HEK293 (cell line): ENCODE measurements around the gene CXCR4.

Source experiments
- CTCF ChIA-PET: fragments of 350-600 bp; formaldehyde crosslinking; extraction: SDS; loops from one replicate; lab custom pipeline; 2021; ENCODE audit warnings: antibody characterized with exemption; lab: Yijun Ruan, JAX
- POLR2A ChIA-PET: fragments of 300-600 bp; formaldehyde crosslinking; extraction: SDS; loops from one replicate; lab custom pipeline; 2020; ENCODE audit warnings: antibody characterized with exemption, inconsistent platforms; lab: Yijun Ruan, JAX
- H3K27ac ChIP-seq: fragments of 200-500 bp; sonication (Bioruptor generic); 2 replicates; pipeline ENCODE4 v1.5.1; 2014; ENCODE audit warnings: low read depth, low read length, control low read depth, inconsistent platforms; ENCODE audit errors: extremely low read depth
- H3K36me3 ChIP-seq, 2 experiments: fragments of 200-500 bp in 1 of 2; sonication (Bioruptor generic) in 1 of 2; 1 replicate in 1 of 2; 2 replicates in 1 of 2; pipeline ENCODE4 v1.5.1; 2014 to 2017; ENCODE audit warnings: inconsistent platforms in 2 of 2, low read length in 2 of 2; ENCODE audit not compliant: control insufficient read depth in 2 of 2, insufficient read depth in 1 of 2
- H3K4me1 ChIP-seq: fragments of 200-500 bp; sonication (Bioruptor generic); 2 replicates; pipeline ENCODE4 v1.5.1; 2014; ENCODE audit warnings: mild to moderate bottlenecking, low read length, inconsistent platforms; ENCODE audit not compliant: control insufficient read depth, insufficient read depth
- H3K4me3 ChIP-seq: 2 replicates; pipeline ENCODE4 v1.5.1; 2011; ENCODE audit warnings: low read depth, mild to moderate bottlenecking, control low read depth, low read length, moderate library complexity
- H3K9me3 ChIP-seq: fragments of 200-500 bp; sonication (Bioruptor generic); 2 replicates; pipeline ENCODE4 v1.5.1; 2014; ENCODE audit warnings: low read depth, low read length, inconsistent platforms; ENCODE audit not compliant: control insufficient read depth, insufficient read depth
- GLIS1 ChIP-seq: fragments of 450-650 bp; formaldehyde crosslinking; IDR thresholded peaks from 2 replicates; pipeline ENCODE4 v1.5.1; 2016; ENCODE audit warnings: missing biosample characterization, missing genetic modification characterization
- HOXA7 ChIP-seq: sonication (generic); formaldehyde crosslinking; IDR thresholded peaks from 2 replicates; pipeline ENCODE4 v1.8.1; 2022; ENCODE audit warnings: missing genetic modification reagents, borderline replicate concordance
- KLF1 ChIP-seq: fragments of 450-650 bp; formaldehyde crosslinking; IDR thresholded peaks from 2 replicates; pipeline ENCODE4 v1.5.1; 2016; ENCODE audit warnings: missing biosample characterization, missing genetic modification characterization
- KLF8 ChIP-seq: fragments of 450-650 bp; formaldehyde crosslinking; IDR thresholded peaks from 2 replicates; pipeline ENCODE4 v1.5.1; 2016; ENCODE audit warnings: missing biosample characterization, missing genetic modification characterization
- KLF9 ChIP-seq: fragments of 450-650 bp; formaldehyde crosslinking; IDR thresholded peaks from 2 replicates; pipeline ENCODE4 v1.5.1; 2016; ENCODE audit warnings: missing biosample characterization, missing genetic modification characterization, low read depth
- PATZ1 ChIP-seq: fragments of 450-650 bp; formaldehyde crosslinking; IDR thresholded peaks from 2 replicates; pipeline ENCODE4 v1.5.1; 2016; ENCODE audit warnings: missing biosample characterization, missing genetic modification characterization
- WT1 ChIP-seq: fragments of 450-650 bp; formaldehyde crosslinking; IDR thresholded peaks from 2 replicates; pipeline ENCODE4 v1.5.1; 2016; ENCODE audit warnings: missing biosample characterization, missing genetic modification characterization
- YY1 ChIP-seq: fragments of 450-650 bp; formaldehyde crosslinking; IDR thresholded peaks from 2 replicates; pipeline ENCODE4 v1.5.1; 2018; ENCODE audit warnings: missing biosample characterization, missing genetic modification characterization
- ZBTB10 ChIP-seq: fragments of 450-650 bp; formaldehyde crosslinking; IDR thresholded peaks from 2 replicates; pipeline ENCODE4 v1.5.1; 2016; ENCODE audit warnings: missing biosample characterization, missing genetic modification characterization
- ZBTB20 ChIP-seq: fragments of 450-650 bp; formaldehyde crosslinking; IDR thresholded peaks from 2 replicates; pipeline ENCODE4 v1.5.1; 2016; ENCODE audit warnings: missing biosample characterization, missing genetic modification characterization
- ZBTB21 ChIP-seq: fragments of 450-650 bp; formaldehyde crosslinking; IDR thresholded peaks from 2 replicates; pipeline ENCODE4 v1.5.1; 2017; ENCODE audit warnings: missing biosample characterization, missing genetic modification characterization
- ZFP37 ChIP-seq: fragments of 450-650 bp; formaldehyde crosslinking; IDR thresholded peaks from 2 replicates; pipeline ENCODE4 v1.5.1; 2016; ENCODE audit warnings: missing biosample characterization, missing genetic modification characterization
- ZFP41 ChIP-seq: fragments of 450-650 bp; formaldehyde crosslinking; IDR thresholded peaks from 2 replicates; pipeline ENCODE4 v1.5.1; 2016; ENCODE audit warnings: missing biosample characterization, missing genetic modification characterization, borderline replicate concordance
- ZNF112 ChIP-seq: fragments of 450-650 bp; formaldehyde crosslinking; IDR thresholded peaks from 2 replicates; pipeline ENCODE4 v1.5.0; 2017; ENCODE audit warnings: missing biosample characterization, missing genetic modification characterization
- ZNF140 ChIP-seq: fragments of 450-650 bp; formaldehyde crosslinking; IDR thresholded peaks from 2 replicates; pipeline ENCODE4 v1.5.1; 2016; ENCODE audit warnings: missing biosample characterization, missing genetic modification characterization
- ZNF292 ChIP-seq: fragments of 450-650 bp; formaldehyde crosslinking; IDR thresholded peaks from 2 replicates; pipeline ENCODE4 v1.5.1; 2016; ENCODE audit warnings: low read depth, missing biosample characterization, missing genetic modification characterization, borderline replicate concordance
- ZNF302 ChIP-seq: fragments of 450-650 bp; formaldehyde crosslinking; IDR thresholded peaks from 2 replicates; pipeline ENCODE4 v1.5.1; 2016; ENCODE audit warnings: missing biosample characterization, missing genetic modification characterization, low read depth
- ZNF366 ChIP-seq: fragments of 450-650 bp; formaldehyde crosslinking; conservative IDR thresholded peaks from 2 replicates; pipeline ENCODE4 v1.5.1; 2016; ENCODE audit warnings: missing biosample characterization, missing genetic modification characterization
- ZNF433 ChIP-seq: fragments of 450-650 bp; formaldehyde crosslinking; IDR thresholded peaks from 2 replicates; pipeline ENCODE4 v1.5.1; 2016; ENCODE audit warnings: missing biosample characterization, missing genetic modification characterization, low read depth
- ZNF473 ChIP-seq: fragments of 450-650 bp; formaldehyde crosslinking; IDR thresholded peaks from 2 replicates; pipeline ENCODE4 v1.5.1; 2017; ENCODE audit warnings: missing biosample characterization, missing genetic modification characterization
- ZNF48 ChIP-seq: fragments of 450-650 bp; formaldehyde crosslinking; IDR thresholded peaks from 2 replicates; pipeline ENCODE4 v1.5.1; 2016; ENCODE audit warnings: missing biosample characterization, missing genetic modification characterization
- ZNF513 ChIP-seq: fragments of 450-650 bp; IDR thresholded peaks from 2 replicates; pipeline ENCODE4 v1.5.1; 2018; ENCODE audit warnings: missing biosample characterization, missing genetic modification characterization
- ZNF521 ChIP-seq: fragments of 450-650 bp; formaldehyde crosslinking; IDR thresholded peaks from 2 replicates; pipeline ENCODE4 v1.5.1; 2017; ENCODE audit warnings: missing biosample characterization, mild to moderate bottlenecking, missing genetic modification characterization
- ZNF544 ChIP-seq: fragments of 450-650 bp; formaldehyde crosslinking; IDR thresholded peaks from 2 replicates; pipeline ENCODE4 v1.5.0; 2017; ENCODE audit warnings: missing biosample characterization, missing genetic modification characterization
- ZNF549 ChIP-seq: fragments of 450-650 bp; IDR thresholded peaks from 2 replicates; pipeline ENCODE4 v1.5.1; 2018; ENCODE audit warnings: missing biosample characterization, missing genetic modification characterization, mild to moderate bottlenecking, inconsistent platforms, moderate library complexity
- ZNF585B ChIP-seq: fragments of 450-650 bp; formaldehyde crosslinking; IDR thresholded peaks from 2 replicates; pipeline ENCODE4 v1.5.1; 2016; ENCODE audit warnings: missing biosample characterization, missing genetic modification characterization
- ZNF600 ChIP-seq: fragments of 450-650 bp; formaldehyde crosslinking; IDR thresholded peaks from 2 replicates; pipeline ENCODE4 v1.5.1; 2016; ENCODE audit warnings: missing biosample characterization, missing genetic modification characterization
- ZNF629 ChIP-seq: fragments of 450-650 bp; formaldehyde crosslinking; IDR thresholded peaks from 2 replicates; pipeline ENCODE4 v1.5.1; 2017; ENCODE audit warnings: missing biosample characterization, missing genetic modification characterization
- ZNF664 ChIP-seq: fragments of 450-650 bp; formaldehyde crosslinking; IDR thresholded peaks from 2 replicates; pipeline ENCODE4 v1.5.1; 2016; ENCODE audit warnings: missing biosample characterization, missing genetic modification characterization
- ZNF791 ChIP-seq: fragments of 450-650 bp; formaldehyde crosslinking; IDR thresholded peaks from 2 replicates; pipeline ENCODE4 v1.5.1; 2016; ENCODE audit warnings: missing biosample characterization, missing genetic modification characterization

Gene CXCR4

GRCh38 chr2:136116151-136116812, 1.7 kb downstream of the CXCR4 start:
- CTCF ChIA-PET, result no interaction called here
- Histone ChIP-seq H3K4me1 (no peaks in the 10 kb centered on the region), H3K36me3 (peaks cover 9 to 18% of the 10 kb centered on the region in 2 experiments; a peak in 2 of 3 replicates), H3K27ac (peak overlapping the region; percentile 65; the same call in 1 of the 2 replicates), H3K4me3 (peak overlapping the region; percentile 73), H3K9me3 (no peaks in the 10 kb centered on the region)
- POLR2A ChIA-PET, result interaction anchor here (0.5 to 1.4 kb wide), 3 partner anchors 8 to 206 kb away, joined by 3 to 4 read pairs (median 3); no protein-coding TSS in a partner anchor
- TF ChIP-seq ZNF48 (tag by site-specific recombination) (no peak), WT1 (tag by site-specific recombination) (0 out of 2 replicates have a peak, but pooled peaks have one; percentile 31), ZNF302 (tag by site-specific recombination) (no peak), KLF9 (tag by site-specific recombination) (peak; percentile 64), ZNF521 (tag by site-specific recombination) (no peak), ZNF600 (tag by site-specific recombination) (no peak), ZNF585B (no peak), ZNF791 (no peak), ZNF629 (tag by site-specific recombination) (no peak), ZNF140 (tag by site-specific recombination) (no peak), KLF1 (tag by site-specific recombination) (peak; percentile 69), ZFP41 (no peak), ZNF366 (tag by site-specific recombination) (no peak), KLF8 (tag by site-specific recombination) (no peak), ZNF292 (tag by site-specific recombination) (no peak), ZBTB10 (0 out of 2 replicates have a peak, but pooled peaks have one; percentile 12), PATZ1 (tag by site-specific recombination) (no peak), ZFP37 (tag by site-specific recombination) (no peak), YY1 (no peak), HOXA7 (CRISPR knock-in tag) (no peak), ZBTB21 (tag by site-specific recombination) (no peak), ZNF549 (tag by site-specific recombination) (no peak), ZNF513 (tag by site-specific recombination) (no peak), ZBTB20 (tag by site-specific recombination) (peak; percentile 38; the same call in 1 of the 2 replicates), ZNF112 (tag by site-specific recombination) (no peak), ZNF664 (tag by site-specific recombination) (no peak), GLIS1 (tag by site-specific recombination) (peak; percentile 54), ZNF544 (no peak), ZNF473 (tag by site-specific recombination) (no peak), ZNF433 (tag by site-specific recombination) (no peak)
